ENCODE results near the gene AHNAK2.
"Not testable (repeated sequence)": the region's sequence is repeated elsewhere in the genome, so short reads cannot be mapped to it uniquely, and the experiment has no call there.

The AHNAK2 gene

DNA sequence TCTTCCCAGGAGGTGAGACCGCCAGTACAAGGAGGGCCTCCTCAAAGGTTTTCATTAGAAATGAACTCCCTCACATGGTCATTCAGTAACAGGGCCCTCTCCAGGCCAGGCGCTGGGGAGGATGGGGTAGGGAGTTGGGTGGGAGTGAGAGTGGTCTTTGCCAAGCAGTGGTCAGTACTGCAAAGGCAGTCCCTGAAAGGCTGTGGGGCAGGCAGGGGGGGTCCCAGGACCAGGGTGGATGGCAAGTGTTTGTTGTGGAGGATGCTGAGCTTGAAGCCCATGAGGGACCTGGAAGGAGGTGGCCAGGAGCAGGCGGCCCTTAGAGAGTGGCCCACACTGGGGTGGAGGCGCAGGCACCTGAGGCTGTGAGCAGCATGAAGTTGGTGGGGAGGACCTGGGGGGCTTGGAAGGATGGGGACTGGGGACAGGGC, 87.0 kb downstream of the AHNAK2 start:
- DNase-seq (ENCODE audit: low read depth, low spot score): no peak
- CTCF ChIA-PET: interaction anchor here (1.0 kb wide), 1 partner anchor 154 kb away, joined by 3 read pairs; no protein-coding TSS in a partner anchor
- TF ChIP-seq, protein P1, sequence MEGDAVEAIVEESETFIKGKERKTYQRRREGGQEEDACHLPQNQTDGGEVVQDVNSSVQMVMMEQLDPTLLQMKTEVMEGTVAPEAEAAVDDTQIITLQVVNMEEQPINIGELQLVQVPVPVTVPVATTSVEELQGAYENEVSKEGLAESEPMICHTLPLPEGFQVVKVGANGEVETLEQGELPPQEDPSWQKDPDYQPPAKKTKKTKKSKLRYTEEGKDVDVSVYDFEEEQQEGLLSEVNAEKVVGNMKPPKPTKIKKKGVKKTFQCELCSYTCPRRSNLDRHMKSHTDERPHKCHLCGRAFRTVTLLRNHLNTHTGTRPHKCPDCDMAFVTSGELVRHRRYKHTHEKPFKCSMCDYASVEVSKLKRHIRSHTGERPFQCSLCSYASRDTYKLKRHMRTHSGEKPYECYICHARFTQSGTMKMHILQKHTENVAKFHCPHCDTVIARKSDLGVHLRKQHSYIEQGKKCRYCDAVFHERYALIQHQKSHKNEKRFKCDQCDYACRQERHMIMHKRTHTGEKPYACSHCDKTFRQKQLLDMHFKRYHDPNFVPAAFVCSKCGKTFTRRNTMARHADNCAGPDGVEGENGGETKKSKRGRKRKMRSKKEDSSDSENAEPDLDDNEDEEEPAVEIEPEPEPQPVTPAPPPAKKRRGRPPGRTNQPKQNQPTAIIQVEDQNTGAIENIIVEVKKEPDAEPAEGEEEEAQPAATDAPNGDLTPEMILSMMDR (IDR thresholded peaks at IDR 0.05; ENCODE audit: insufficient read depth, low read length, missing control alignments): no peak
- H3K4me3 ChIP-seq (ENCODE audit: low read depth, low read length): no peak overlapping the region
- POLR2A ChIA-PET: no interaction called here

DNA sequence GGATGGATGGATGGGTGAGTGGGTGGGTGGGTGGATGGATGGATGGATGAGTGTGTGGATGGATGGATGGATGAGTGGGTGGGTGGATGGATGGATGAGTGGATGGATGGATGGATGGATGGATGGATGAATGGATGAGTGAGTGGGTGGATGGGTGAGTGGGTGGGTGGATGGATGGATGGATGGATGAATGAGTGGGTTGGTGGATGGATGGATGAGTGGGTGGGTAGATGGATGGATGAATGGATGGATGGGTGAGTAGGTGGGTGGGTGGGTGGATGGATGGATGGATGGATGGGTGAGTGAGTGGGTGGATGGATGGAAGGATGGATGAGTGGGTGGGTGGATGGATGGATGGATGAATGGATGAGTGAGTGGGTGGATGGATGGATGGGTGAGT, 87.9 kb downstream of the AHNAK2 start:
- POLR2A ChIA-PET; DNase-seq (ENCODE audit: low read depth, low spot score); H3K4me3 ChIP-seq (ENCODE audit: low read depth, low read length); CTCF ChIA-PET: not testable (repeated sequence)

GRCh38 chr14:104889375-104889757, 88.8 kb downstream of the AHNAK2 start:
- no peak overlapping the region for H3K4me3 ChIP-seq (ENCODE audit: low read depth, low read length)
- CTCF ChIA-PET: no interaction called here
- TF ChIP-seq, protein P1 (IDR thresholded peaks at IDR 0.05; ENCODE audit: insufficient read depth, low read length, missing control alignments): no peak
- POLR2A ChIA-PET: no interaction called here
- no peak for DNase-seq (ENCODE audit: low read depth, low spot score)

DNA sequence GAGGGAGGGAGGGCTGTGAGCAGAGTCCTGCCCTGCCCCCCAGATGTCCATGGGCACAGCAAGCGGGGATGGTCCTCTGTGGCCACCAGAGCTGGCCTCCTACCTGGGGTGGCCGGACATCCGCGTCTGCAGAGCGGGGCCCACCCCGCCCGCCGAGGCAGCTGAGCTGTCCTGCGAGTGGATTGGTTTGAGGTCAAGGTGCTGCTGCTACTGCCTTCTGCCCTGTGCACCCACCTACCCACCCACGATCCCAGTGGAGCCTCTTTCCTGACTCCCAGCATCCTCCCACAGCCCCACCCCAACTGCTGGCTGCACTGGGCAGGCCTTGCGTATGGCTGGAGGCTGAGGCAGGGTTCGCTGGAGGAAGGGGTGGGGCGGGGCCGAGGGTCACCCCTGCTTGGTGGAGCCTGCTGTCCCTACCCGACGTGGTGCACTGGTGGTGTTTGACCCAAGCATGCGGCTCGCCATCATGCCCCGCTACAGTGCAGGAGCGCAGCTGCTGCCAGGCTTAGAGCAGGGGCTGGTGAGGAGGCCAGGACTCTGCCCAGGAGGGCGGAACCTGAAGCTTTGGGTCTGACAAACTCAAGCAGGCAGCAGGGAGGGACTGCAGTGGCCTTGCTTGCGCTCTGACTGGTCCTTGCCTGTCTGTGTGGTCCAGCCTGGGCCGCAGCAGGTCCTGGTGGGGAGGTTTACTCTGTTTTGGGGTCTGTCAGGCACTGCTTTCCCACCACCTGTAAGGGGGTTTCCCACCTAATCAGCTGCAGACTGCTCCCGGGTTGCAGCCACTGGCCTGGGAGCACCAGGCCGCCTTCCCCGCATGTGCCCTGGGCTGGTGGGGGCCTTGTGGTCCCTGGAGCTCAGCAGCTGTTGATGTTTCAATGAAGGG, 89.4 kb downstream of the AHNAK2 start:
- POLR2A ChIA-PET: no interaction called here
- H3K4me3 ChIP-seq (ENCODE audit: low read depth, low read length): no peak overlapping the region
- CTCF ChIA-PET: interaction anchor here (1.0 kb wide), 1 partner anchor 120 kb away, joined by 3 read pairs; no protein-coding TSS in a partner anchor
- no peak for DNase-seq (ENCODE audit: low read depth, low spot score)
- TF ChIP-seq, protein P1 (IDR thresholded peaks at IDR 0.05; ENCODE audit: insufficient read depth, low read length, missing control alignments): no peak

- ChIA-PET CTCF (interaction anchor here (1.0 to 2.4 kb wide), 2 partner anchors 8 to 119 kb away, joined by 3 to 6 read pairs; no protein-coding TSS in a partner anchor), POLR2A (no interaction called here)
- TF ChIP-seq, protein P1 (IDR thresholded peaks at IDR 0.05; ENCODE audit: insufficient read depth, low read length, missing control alignments): no peak
- DNase-seq (ENCODE audit: low read depth, low spot score): no peak
- no peak overlapping the region for H3K4me3 ChIP-seq (ENCODE audit: low read depth, low read length)
Measured at GRCh38 chr14:104887623-104888488, 90.3 kb downstream of the AHNAK2 start.
